GM19193 (cell line): ENCODE results near the gene GPR78.

Experiments
- POLR2A ChIP-seq: IDR thresholded peaks from 4 replicates; pipeline ENCODE4 v1.6.1; 2011; ENCODE audit not compliant: insufficient read depth, insufficient read length; ENCODE audit errors: extremely low read depth

The GPR78 gene

GRCh38 chr4:8586671-8587468 lies 6.7 kb downstream of the GPR78 start:
- no peak for TF ChIP-seq POLR2A

GRCh38 chr4:8587469-8588195 lies 7.4 kb downstream of the GPR78 start:
- no peak for TF ChIP-seq POLR2A

- no peak for TF ChIP-seq POLR2A
Observed at GRCh38 chr4:8588196-8588470, 7.9 kb downstream of the GPR78 start.

GRCh38 chr4:8589336-8589735 lies 9.1 kb downstream of the GPR78 start:
- no peak for TF ChIP-seq POLR2A

- TF ChIP-seq POLR2A = no peak
Observed at GRCh38 chr4:8589823-8590545, 9.8 kb downstream of the GPR78 start.

- no peak for TF ChIP-seq POLR2A
Observed at GRCh38 chr4:8590546-8590880, 10.3 kb downstream of the GPR78 start.

GRCh38 chr4:8591114-8591513 lies 10.9 kb downstream of the GPR78 start:
- no peak for TF ChIP-seq POLR2A

GRCh38 chr4:8591626-8592365 lies 11.6 kb downstream of the GPR78 start:
- no peak for TF ChIP-seq POLR2A

- TF ChIP-seq POLR2A = no peak
Observed at GRCh38 chr4:8592366-8593263, 12.4 kb downstream of the GPR78 start, which contains the start of gene CPZ. Gene CPZ, plus strand, starts transcription at chr4:8592765. Its CDS starts 69 bp downstream, at chr4:8592834.

GRCh38 chr4:8593264-8594096 lies 13.3 kb downstream of the GPR78 start:
- TF ChIP-seq POLR2A = no peak

GRCh38 chr4:8594097-8595038 lies 14.2 kb downstream of the GPR78 start:
- TF ChIP-seq POLR2A = no peak
